Stimulated activated CD8-positive, alpha-beta memory T cell treated with anti-CD3 and anti-CD28 coated beads, Interleukin-15, amount 100 ng/mL, for 24 hours (primary cell): ENCODE data around the gene HTR3E.
"Not testable (repeated sequence)": the region's sequence is repeated elsewhere in the genome, so short reads cannot be mapped to it uniquely, and the experiment has no call there.

Source experiments
- DNase-seq: peaks from one replicate; pipeline ENCODE4 v3.0.0-alpha.2; 2020; ENCODE audit warnings: low read depth

Gene HTR3E, protein sequence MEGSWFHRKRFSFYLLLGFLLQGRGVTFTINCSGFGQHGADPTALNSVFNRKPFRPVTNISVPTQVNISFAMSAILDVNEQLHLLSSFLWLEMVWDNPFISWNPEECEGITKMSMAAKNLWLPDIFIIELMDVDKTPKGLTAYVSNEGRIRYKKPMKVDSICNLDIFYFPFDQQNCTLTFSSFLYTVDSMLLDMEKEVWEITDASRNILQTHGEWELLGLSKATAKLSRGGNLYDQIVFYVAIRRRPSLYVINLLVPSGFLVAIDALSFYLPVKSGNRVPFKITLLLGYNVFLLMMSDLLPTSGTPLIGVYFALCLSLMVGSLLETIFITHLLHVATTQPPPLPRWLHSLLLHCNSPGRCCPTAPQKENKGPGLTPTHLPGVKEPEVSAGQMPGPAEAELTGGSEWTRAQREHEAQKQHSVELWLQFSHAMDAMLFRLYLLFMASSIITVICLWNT

DNA sequence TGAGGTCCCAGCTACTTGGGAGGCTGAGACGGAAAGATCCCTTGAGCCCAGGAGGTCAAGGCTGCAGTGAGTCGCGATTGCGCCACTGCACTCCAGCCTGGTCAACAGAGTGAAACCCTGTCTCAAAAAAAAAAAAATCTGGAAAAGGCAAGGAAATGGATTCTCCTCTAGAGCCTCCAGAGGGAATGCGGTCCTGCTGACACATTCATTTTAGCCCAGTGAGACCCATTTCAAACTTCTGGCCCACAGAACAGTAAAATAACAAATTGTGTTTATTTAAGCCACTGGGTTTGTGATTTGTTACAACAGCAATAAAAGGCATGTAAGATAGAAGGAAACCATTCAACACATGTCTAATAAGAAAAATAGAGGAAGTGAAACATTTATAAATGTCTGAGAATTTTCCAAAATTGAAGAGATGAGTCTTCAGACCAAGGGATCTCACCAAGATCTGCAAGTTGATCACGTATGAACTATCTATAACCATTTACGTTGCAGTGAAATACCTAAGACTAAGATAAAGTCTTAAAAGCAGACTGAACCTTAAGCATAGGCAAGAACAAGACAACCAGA lies at the start of gene HTR3E:
Gene HTR3E (plus strand): TSS at position 254 of the 573 bp plus-strand sequence. CDS start 466 bp downstream, outside the sequence.
- DNase-seq: no peak

DNA sequence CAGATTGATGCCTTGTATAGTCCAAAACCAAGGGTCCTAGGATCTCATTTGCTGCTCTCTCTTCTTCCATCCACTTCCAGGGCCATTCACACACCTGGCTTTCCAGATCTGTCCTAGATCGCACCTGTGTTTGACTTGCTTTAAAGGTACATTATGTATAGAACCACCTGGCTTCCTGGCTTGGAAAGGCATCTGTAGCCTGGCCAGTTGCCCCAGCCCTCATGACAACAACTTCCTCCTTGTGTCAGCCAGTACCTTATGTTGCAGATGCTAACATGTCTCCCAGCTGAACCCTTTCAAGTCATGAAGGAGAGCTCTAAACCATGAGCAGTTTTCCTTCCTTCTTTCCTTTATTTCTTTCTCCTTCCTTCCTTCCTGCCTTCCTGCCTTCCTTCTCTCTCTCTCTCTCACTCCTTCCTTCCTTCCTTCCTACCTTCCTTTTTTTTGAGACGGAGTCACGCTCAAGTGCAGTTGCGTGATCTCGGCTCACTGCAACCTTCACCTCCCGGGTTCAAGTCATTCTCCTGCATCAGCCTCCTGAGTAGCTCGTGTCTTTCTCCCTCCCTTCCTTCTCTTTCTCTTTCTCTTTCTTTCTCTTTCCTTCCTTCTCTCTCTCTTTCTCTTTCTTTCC lies 46.5 kb upstream of the HTR3E start:
- no peak for DNase-seq

DNA sequence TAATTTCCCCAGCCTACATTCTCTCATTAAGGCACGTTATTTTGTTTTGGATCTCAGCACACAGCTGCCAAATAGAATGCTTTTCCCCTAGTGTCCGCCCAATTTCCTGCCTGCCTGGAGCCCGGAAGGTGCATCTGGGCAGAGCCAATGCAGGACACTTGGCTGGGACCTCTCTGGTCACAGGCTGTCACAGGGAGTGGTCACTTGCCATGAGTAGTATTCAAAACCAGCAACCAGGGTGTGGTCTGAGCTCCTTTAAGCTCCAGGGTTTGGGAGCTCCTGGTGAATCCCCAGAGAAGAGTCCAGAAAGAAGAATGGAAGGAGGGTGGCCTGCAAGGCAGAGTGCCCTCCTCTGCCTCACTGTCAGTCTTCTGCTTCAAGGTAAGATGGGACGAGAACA lies 44.1 kb upstream of the HTR3E start, which contains the start of gene HTR3C:
Gene HTR3C (plus strand): TSS at position 281 of the 400 bp plus-strand sequence. CDS start 34 bp downstream, at position 315.
- no peak for DNase-seq

DNA sequence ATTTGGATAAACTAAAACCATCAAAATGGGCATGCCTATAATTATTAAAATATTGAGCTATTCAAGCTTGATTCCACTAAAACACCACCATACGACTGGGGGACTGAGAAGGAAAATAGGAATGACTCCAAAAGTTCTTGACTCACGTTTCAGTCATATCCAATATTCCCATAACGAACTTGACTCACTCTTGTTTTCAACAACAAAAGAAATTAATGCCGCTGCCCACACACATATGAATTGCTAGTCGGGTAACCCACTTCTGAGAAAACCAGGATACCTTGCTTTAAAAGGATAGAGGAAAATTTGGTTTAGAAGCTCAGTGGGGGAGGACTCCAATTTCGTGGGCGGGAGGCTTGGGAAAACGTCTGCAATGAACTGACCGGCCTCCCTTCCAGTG lies 38.8 kb upstream of the HTR3E start:
- no peak for DNase-seq

DNA sequence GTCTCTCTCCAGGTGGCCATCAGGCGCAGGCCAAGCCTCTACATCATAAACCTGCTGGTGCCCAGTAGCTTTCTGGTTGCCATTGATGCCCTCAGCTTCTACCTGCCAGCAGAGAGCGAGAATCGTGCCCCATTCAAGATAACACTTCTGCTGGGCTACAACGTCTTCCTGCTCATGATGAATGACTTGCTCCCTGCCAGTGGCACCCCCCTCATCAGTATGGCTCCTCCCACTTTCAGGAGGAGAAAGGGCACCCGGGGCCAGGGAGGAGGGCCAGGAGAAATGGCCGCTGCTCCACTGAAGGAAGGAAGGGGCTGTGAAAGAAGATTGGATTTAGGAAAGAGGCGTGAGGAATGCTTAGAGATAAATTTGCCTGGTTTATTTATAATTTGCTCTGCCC lies 37.4 kb upstream of the HTR3E start:
- no peak for DNase-seq

DNA sequence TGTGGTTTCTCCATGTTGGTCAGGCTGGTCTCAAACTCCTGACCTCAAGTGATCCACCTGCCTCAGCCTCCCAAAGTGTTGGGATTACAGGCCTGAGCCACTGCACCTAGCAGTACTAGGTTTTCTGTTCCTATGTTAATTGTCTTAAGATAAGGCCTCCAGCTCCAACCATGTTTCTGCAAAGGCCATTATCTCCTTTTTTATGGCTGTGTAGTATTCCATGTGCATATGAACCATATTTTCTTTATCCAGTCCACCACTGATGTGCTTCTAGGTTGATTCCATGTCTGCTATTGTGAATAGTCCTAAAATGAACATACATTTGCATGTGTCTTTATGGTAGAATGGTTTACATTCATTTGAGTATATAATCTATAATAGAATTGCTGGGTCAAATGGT lies 34.2 kb upstream of the HTR3E start:
- no peak for DNase-seq

DNA sequence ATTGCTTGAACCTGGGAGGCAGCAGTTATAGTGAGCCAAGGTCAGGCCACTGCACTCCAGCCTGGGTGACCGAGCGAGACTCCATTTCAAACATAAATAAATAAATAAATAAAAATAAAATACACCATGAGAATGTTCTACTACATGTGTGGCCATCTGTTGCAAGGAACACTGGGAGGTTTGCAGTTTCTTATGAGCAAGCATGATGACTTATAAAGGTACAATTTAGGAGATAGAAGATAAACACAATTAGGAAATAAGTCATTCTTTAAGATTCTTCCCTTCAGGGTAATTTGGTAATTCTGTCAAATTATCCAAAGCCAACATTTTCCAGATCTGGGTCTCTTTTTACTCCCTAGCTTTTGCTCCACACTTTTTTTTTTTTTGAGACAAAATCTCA lies 30.7 kb upstream of the HTR3E start:
- no peak for DNase-seq

DNA sequence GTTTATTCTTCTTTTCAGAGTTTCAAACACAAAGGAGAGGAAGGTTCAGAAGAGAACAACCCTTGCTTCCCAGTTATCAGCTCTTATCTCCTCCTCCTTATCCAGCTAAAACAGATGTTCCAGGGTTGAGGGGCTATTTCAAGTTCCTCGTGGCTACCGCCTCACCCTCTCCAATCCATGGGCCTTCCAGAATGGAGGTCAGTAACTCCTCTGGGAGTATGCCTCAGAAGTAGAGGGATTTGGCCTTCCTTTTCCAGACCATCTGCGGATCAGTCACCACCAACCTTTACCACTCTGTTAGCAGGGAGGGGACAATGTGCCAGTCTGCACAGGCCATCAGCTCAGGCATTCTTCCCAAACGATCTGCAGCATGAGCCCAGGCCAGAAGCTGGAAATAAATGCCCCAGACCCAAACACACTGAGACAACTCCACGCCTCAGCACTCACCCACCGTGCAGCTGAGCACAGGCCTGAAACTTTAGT lies 29.2 kb upstream of the HTR3E start:
- DNase-seq: no peak

DNA sequence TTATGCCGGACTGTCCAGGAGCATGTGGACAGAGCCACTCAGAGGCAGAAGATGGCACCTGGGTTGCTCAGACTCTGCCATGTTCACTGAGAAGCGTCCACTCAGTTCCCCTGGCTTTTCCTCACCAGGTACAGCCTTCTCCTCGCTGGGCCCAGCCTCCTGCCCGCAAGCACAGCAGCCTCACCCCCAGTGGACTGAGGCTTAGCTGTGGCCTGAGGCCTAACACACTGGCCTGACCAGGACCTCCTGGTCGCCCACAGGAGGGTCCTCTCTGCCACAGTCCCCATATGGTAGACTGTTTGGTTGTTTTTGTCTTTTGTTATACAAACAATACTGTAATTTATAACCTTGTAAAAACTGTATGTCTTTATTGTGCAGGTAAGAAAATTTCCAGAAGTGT lies 28.5 kb upstream of the HTR3E start:
- DNase-seq: no peak

DNA sequence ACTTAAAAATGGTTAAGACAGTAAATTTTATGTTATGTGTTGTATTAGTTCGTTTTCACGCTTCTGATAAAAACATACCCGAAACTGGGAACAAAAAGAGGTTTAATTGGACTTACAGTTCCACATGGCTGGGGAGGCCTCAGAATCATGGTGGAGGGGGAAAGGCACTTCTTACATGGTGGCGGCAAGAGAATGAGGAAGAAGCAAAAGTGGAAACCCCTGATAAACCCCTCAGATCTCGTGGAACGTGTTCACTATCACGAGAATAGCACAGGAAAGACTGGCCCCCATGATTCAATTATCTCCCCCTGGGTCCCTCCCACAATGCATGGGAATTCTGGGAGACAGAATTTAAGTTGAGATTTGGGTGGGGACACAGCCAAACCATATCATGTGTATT lies 25.7 kb upstream of the HTR3E start:
- not testable (repeated sequence) for DNase-seq

DNA sequence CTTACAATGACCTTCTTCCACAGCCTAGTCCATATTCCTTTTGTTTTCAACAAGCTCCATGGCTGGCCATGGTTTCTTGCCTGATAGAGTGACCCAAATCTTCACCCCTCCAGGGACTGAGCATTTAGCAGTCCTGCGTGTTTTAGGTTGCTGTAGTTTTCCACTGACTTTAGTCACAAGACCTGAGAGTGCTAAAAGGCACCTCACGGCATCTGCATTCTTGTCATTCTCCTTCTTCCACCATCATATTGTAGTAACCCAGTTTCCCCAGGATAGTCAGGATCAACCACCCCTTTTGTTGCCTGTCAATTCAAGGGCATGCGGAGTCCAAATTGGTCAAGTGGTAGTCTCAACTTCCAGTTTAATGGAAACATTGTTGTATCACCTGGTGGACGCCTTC lies 23.2 kb upstream of the HTR3E start:
- DNase-seq: no peak

DNA sequence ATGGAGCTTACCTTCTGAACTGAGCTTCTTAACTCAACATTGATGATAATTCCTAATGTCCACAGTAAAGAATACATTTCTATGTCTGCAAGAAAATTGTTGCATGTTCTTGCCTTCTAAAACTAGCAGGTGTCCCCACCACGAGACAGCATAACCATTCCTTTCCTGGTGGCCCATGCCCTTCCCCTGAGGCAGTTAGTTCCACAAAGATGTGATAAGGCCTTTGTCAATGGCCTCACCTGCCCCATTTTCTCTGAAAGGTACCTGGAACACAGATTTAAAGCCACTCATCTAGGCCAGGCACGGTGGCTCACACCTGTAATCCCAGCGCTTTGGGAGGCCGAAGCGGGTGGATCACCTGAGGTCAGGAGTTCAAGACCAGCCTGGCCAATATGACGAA lies 21.0 kb upstream of the HTR3E start:
- no peak for DNase-seq

DNA sequence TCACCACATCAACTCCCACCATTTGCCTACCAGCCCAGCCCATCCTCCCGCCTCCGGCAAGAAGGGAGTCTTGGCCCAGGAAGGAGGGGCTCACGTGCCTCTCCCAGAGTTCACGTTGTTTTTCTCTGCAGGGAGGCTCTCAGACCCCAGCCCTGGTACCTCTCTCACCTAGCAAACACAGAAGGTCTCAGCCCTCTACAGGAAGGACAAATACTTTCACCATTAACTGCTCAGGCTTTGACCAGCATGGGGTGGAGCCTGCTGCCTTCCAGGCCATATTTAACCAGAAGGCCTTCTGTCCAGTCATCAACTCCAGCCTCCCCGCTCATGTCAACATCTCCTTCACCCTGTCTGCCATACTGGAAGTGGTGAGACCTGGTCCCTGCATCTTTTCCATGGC lies 19.0 kb upstream of the HTR3E start:
- no peak for DNase-seq

DNA sequence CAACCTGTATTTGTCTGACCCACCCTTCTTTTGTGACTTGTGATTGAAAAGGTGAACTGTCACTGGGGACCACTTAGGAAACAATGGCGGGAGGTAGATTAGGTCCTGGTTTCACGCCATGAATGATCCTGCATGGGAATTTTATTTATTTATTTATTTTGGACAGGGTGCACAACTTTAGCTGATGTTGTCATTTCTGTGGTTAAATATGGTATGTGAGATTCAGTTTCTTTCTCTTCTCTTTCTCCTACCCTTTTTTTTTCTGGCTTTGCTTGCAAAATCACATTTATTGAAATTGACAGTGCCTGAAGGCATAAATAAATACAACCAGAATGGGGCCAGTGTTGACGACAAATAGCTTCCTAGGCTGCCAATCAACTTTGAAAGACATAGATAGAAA lies 18.0 kb upstream of the HTR3E start:
- no peak for DNase-seq

DNA sequence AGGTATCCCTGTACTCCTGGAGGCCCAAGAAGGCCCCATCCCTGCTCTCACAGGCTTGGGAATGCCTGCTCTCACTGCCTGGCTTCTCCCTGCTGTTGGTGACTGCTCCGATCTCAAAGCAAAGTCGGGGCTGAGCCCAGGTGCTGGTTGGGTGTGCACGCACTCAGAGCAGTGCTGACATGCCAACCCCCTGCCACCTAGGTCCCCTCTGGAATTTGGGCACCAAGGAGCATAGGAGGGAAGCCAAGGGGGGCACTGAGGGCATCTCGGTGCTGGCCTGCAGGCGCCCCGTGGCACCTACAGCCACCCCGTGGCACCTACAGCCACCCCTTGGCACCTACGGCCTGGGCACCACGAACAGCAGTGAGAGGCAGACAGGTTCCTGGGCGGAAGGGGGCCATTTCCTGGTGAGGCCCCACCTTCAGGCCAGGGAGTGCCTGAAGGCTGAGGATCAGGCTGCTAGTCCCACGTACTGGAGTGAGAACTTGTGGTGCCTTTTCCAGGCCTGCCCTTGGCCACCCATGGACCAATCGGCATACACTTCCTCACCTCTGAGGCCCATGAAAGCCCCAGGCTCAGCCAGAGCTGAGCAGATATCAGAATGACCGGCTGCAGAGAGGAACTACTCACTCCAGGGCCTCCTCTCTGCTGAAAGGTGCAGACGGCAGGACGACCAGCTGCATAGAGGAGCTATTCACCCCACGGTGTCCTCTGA lies 15.6 kb upstream of the HTR3E start:
- no peak for DNase-seq

DNA sequence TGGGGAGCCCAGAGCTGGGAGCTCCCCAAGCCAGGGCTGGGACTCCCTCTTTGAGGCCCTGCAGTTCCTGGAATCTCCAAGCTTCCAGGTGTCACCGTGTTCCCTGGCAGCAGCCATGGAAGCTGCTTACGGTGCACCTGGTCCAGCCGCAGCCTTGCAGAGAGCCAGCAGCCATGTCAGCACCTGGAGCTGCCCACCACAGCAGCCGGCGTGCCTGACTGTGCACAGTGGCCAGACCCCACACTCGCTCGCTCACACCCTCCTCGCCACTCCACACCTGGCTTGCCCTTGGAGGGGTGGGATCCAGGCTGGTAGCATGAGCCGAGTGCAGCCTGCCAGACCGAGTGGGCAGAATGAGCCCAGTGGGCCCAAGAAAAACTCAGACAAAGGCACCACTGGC lies 14.8 kb upstream of the HTR3E start:
- no peak for DNase-seq

DNA sequence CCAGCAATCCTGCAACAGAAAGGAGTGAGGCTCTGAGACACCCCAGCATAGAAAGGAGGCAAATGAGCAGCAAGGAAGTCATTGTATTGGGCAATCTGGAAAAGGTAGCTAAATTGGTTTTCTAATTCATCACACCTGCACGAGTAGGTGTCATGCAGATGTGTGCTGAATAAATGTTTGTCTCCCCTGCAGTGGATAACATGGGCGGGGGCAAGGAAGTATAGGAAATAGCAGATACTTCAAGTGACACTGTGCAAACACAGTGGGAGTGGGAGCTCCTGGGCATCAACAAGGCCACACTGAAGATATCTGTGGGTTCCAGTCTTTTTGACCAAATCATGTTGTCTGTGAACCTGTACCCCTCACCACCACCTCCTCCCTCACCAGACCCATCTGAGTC lies 14.4 kb upstream of the HTR3E start:
- DNase-seq: no peak

DNA sequence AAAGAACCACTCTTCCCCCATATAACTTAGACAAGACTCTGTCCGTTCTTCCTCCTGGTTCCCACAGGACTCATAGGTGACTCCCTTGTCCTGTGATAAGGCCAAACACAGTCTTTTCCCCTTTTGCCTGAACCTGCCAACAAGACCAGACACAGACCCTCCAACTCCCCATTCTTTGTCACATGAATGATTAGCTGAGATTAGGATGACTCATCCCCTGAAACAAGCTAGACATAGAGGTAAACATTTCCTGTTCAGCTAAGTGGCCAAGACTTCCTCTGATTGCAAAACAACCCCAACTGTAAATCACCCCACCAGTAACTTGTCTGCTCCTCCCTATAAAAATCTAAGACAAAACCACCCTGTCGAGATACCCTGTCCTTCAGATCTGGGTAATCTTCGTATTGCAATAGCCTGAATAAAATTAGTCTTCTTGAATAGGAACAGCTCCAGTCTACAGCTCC lies 11.4 kb upstream of the HTR3E start:
- DNase-seq: no peak

DNA sequence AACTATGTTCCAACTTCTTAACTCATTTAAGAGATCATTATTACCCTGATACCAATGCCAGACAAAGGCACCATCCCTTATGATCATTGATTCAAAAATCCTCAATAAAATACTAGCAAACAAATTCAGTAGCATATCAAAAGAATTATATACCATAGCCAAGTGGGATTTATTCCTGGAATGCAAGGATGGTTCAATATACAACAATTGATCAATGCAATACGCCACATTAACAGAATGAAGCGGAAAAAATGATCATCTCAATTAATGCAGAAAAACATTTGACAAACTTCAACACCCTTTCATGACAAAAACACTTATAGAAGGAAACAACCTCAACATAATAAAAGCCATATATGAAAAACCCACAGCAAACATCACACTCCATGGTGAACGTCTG lies 4.7 kb upstream of the HTR3E start:
- no peak for DNase-seq

DNA sequence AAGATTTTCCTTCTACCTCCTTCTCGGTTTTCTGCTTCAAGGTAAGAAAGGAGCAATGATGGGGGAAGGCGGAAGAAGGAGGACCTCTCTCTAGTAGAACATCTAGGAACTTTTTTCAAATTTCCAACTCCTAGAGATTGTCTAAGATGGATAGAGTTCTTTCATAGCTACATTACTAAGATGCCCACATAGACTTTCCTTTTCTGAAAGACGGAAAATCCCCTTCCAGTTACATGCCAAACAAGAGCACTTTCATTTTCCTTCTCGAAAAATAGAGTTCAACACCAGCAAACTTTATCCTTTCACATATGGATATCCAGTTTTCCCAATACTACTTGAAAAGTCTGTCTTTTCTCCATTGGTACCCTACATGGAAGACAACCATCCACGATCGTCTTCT lies 692 bp downstream of the HTR3E start:
- no peak for DNase-seq

DNA sequence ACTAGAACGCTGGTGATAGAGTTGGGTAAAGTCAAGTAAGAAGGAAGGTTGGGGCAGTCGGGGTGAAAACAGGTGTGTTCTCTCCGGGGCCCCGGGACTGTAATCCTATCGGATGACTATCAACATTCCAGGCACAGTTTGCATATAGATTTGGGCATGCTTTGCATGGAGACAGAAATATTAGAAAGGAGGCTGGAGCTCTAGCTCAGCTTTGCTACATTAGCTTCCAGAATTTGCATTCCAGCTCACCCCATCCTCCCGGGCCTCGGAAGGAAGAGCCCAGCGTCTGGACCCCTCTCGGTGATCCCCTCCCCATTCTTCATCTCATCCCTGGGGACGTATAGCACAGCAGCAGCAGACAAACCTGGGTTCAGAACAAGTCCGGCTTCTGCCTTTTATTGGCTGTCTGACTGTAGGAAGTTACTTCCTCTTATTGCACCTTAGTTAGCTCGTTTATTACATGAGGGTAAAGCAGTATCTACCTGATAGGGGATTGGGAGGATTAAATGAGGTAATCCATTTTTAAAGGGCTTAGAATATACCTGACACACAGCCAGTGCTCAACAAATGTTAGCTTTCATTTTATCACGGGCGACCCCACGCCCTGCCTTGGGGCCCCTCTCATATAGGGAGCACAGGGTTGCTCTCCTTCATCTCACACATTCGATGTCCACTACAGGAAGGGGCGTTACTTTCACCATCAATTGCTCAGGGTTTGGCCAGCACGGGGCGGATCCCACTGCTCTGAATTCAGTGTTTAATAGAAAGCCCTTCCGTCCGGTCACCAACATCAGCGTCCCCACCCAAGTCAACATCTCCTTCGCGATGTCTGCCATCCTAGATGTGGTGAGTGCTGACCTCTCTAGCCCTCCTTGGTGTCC lies 3.2 kb downstream of the HTR3E start:
- DNase-seq: no peak
